GM12874 (cell line): ENCODE results near the gene NUCKS1.

Experiments used
- TF ChIP-seq, protein P1 (sequence below): IDR thresholded peaks from 2 replicates; pipeline ENCODE4 v1.5.1; 2011; ENCODE audit warnings: low read depth, mild to moderate bottlenecking, control low read depth, low read length, moderate library complexity; ENCODE audit not compliant: insufficient read depth

Gene NUCKS1

DNA sequence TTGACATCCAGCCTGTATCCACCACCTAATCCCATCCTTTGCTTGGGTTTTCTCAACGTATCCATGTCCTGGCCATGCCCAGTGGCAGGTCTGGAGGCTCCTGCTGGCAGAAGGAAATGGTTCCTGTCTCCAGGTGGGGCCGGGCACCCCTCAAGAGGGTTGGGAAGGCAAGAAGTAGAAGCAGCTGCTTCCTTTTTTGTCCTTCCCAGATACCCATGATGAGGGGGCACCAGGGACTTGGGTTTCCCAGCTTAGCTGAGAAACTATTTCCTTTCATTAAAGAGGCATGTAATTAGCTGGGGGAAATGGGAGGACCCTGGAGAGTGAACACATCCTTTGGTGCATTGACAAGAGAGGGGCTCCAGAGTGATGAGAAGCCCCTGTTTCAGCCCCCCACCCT, 48.6 kb downstream of the NUCKS1 start:
- TF ChIP-seq, protein P1, sequence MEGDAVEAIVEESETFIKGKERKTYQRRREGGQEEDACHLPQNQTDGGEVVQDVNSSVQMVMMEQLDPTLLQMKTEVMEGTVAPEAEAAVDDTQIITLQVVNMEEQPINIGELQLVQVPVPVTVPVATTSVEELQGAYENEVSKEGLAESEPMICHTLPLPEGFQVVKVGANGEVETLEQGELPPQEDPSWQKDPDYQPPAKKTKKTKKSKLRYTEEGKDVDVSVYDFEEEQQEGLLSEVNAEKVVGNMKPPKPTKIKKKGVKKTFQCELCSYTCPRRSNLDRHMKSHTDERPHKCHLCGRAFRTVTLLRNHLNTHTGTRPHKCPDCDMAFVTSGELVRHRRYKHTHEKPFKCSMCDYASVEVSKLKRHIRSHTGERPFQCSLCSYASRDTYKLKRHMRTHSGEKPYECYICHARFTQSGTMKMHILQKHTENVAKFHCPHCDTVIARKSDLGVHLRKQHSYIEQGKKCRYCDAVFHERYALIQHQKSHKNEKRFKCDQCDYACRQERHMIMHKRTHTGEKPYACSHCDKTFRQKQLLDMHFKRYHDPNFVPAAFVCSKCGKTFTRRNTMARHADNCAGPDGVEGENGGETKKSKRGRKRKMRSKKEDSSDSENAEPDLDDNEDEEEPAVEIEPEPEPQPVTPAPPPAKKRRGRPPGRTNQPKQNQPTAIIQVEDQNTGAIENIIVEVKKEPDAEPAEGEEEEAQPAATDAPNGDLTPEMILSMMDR: no peak

DNA sequence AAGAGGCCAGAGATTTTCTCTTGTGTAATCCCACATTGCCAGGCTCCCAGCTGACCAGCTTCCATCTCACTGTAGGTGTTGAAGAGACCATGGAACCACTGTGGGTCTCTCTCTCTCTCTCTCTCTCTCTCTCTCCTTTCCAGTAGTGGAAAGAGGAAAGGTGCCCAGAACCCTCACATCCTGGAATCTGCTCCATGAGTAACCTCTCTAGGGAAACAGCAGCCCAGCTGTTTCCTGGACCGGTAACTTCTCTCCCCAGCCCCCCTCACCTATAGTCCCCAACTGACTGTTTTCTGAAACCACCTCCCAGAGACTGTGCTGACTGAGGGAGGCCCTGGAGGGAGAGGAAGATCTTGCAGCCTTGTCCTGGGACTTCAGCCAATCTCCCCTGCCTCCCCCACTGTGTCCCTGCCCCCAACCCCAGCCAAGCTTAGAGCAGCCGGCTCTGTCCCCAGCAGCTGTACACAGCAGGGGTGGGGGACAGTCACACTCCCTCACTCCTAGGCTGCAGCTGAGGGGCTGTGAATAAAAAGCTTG, 49.0 kb downstream of the NUCKS1 start:
- TF ChIP-seq, protein P1: no peak

DNA sequence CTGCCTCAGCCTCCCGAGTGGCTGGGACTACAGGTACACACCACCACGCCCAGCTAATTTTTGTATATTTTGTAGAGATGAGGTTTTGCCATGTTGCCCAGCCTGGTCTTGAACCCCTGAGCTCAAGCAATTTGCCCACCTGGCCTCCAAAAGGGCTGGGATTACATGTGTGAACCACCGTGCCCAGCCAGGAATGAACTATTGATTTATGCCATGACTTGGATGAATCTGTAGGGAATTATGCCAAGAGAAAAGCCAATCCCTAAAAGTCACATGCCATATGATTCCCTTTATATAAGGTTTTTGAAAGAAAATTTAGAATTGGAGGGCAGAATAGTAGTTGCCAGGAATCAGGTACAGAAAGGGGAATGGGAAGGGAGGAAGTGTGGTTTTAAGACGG, 50.6 kb downstream of the NUCKS1 start:
- TF ChIP-seq, protein P1: no peak

DNA sequence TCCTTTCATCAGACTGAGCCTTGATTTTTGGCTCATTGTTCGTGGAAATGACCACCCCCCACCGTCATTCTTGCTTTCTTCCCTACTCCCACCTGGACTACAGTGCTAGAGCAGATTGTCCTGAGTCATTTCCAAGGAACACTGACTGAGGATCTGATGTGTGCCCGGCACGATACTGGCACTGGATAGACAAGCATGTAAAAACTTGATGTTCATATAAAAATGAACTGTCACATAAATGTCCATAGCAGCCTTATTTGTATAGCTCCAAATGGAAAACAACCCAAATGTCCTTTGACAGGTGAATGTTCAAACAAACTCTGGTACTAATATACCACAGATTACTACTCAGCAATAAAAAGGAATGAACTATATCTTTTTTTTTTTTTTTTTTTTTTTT, 51.1 kb downstream of the NUCKS1 start:
- TF ChIP-seq, protein P1: no peak

DNA sequence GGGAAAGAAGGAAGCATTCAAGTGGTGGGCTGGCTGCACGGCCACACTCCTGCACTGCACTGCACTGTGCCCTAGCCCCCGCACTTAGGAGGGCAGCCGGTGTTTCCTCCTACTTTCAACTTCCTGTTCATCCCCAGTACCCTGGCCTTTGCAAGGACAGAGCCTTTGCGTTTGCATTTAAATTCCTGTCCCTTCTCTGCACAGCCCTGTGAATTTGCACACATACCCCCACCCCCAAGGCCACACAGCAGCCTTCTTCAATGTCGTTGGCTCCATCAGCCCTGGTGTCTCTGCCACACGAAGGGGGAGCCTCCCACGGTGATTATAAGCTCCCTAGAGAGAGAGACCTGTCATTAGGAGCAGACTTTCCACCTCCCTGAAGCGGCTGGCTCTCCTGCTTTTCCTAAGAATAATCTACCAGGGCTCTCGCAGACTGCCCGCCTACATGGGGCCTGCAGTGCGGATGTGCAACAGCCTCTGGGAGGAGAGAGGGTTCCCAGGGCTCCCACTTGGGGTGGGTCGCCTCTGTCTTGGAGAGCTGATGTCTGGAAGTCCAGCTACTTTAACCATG, 56.5 kb downstream of the NUCKS1 start:
- TF ChIP-seq, protein P1: no peak

DNA sequence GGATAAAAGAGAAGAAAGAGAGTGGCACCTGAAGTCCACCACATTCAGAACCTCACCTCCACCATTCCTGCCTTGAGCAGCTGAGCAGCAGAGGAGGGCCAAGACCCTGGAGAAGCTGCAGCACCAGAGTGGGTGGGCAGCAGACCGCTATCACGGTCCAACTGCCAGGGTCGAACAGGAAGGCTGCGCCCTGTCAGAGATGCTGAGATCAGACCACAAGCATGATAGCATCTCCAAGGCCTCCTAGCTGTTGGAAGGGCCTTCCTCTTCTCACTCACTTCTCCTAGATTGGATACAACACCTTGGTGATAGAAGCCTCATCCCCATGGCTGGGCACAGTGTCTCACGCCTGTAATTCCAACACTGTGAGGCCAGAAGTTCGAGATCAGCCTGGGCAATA, 57.6 kb downstream of the NUCKS1 start:
- TF ChIP-seq, protein P1: no peak

DNA sequence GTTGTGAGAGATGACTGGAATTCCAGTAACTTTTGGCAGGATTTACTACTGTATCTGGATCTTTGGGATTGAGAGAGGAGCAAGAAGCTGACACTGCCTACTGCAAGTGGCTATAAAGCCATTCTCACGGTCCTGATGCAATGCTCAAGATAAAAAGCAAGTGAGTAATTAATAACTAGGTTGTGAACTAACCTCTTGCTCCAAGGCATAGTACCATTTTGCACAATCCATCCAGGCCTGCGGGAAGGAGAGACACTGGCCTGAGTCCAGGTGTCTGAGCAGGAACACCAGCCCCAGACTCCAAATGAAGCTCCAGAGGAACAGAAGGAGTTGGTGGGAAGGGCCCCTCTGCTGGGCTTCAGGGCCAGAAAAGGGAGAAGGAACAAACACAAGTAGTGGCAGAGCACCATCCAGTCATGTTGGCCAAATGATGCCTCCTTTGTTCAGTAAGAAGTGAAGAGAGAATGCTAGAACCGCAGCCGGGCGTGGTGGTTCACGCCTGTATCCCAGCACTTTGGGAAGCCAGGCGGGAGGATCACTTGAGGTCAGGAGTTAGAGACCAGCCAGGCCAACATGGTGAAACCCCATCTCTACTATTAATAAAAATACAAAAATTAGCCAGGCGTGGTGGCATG, 59.7 kb downstream of the NUCKS1 start:
- TF ChIP-seq, protein P1: no peak
